Mononuclear cell (primary cell): ENCODE results near the gene STK39. TPM values are rescaled to one million over a fixed set of nuclear protein-coding genes. Genes with fewer than 3 reads are reported as not detected.

ENCODE experiments used
- H3K27me3 ChIP-seq: 2 replicates; pipeline ENCODE4 v1.6.0; 2011; ENCODE audit warnings: low read length, control low read depth; ENCODE audit not compliant: insufficient read depth
- H3K4me1 ChIP-seq: 2 replicates; pipeline ENCODE4 v1.5.1; 2011; ENCODE audit warnings: mild to moderate bottlenecking, low read length, control low read depth; ENCODE audit not compliant: insufficient read depth
- H3K4me3 ChIP-seq: 2 replicates; pipeline ENCODE4 v1.5.1; 2011; ENCODE audit warnings: mild to moderate bottlenecking, low read length, moderate library complexity
- H3K9me3 ChIP-seq: 2 replicates; pipeline ENCODE4 v1.5.1; 2011; ENCODE audit warnings: low read depth, mild to moderate bottlenecking, control low read depth, low read length
- total RNA-seq: library from RNA; depleted of rRNA; stranded (reverse); fragments of >200 nt; gene quantifications from one replicate; pipeline ENCODE4 v1.2.3, GENCODE V29; 2012

The STK39 gene
- total RNA-seq, 1 donor = 12.6 TPM

DNA sequence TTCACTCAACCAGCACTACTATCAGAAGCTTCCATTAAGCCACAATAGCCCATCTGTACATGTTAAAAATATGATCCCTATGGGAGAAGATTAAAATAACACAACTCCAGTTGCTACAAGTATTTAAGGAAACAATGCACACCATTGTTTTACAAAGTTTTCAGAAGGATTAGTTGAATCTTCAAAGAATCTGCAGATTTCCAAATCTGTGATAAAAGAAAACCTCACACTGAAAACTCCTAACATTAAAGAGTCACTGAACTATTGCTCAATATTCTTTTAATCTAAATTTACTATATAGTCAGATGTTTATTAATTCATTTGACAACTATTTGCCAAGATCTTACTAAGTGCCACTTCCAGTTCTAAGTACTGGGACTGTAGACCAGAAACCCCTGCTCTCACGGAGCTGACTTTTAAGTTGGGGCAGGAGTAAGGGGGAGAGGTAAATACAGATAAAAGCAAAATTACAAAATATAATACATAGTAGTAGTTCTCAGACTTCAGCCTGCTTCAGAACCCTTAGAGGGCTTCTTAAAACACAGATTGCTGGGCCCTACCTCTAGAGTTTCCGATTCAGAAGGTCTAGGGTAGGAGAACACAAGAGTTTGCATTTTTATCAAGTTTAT lies 94.4 kb downstream of the STK39 start:
- peaks cover 25% of the 10 kb centered on the region for H3K4me1 ChIP-seq
- H3K27me3 ChIP-seq = no peaks in the 10 kb centered on the region
- no peaks in the 10 kb centered on the region for H3K9me3 ChIP-seq
- no peak overlapping the region for H3K4me3 ChIP-seq

DNA sequence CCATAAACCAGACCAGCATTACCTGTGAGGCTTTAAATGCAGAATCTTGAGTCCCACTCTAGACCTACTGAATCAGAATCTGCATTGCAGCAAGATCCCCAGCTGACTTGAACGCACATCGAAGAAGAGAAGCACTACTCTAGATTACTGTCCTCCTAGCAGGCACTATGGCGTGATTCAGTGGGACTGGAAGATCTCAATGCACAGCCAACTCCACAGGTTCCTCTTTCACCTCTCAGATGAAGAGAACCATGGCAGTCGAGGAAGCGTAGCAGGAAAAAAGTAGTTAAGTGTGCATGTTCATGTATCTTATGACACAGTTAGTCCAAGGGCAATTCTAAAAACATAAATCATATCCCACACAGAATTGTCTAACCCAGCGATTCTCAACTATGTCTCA lies 97.4 kb downstream of the STK39 start:
- H3K4me1 ChIP-seq = peaks cover 46% of the 10 kb centered on the region
- H3K9me3 ChIP-seq = no peaks in the 10 kb centered on the region
- H3K4me3 ChIP-seq = no peak overlapping the region
- no peaks in the 10 kb centered on the region for H3K27me3 ChIP-seq

DNA sequence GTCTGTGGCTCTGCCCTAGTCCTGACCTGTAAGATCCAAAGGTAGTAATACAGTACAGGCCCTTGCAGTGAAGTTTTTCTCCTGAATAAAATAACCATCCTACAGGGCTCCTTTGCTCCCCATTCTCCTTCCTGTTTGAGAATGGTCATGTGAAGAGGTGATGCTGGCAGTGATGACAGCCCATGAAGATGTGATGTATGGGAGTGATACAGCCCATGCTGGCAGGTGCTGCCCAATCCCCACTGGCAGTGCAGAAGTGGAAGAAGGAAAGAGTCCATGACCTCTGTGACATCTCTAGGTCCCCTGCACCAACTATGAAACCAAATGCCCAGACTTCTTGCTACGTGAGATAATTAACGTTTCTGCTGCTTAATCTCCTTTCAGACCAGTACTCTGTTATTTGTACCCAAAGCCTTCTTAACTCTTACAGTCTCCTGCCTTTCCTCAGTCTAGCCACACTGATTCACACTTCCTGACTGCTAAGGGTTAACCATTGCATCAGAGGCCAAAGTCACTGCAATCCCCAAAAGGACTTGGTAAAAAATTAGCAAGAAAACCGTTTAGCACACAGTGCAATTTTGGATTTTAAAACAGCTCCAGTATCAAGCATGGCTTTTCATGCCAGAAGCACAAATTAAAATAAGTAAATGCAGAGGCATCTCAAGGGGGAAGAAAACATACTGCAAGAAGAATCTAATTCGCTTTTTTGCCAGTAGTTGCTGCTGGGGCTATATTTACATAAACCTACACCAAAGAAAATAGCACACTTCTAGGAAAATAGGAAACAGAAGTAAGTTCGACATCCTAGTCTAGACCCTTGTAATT lies 98.0 kb downstream of the STK39 start:
- H3K4me1 ChIP-seq = peaks cover 46% of the 10 kb centered on the region
- H3K27me3 ChIP-seq = no peaks in the 10 kb centered on the region
- H3K9me3 ChIP-seq = no peaks in the 10 kb centered on the region
- no peak overlapping the region for H3K4me3 ChIP-seq

DNA sequence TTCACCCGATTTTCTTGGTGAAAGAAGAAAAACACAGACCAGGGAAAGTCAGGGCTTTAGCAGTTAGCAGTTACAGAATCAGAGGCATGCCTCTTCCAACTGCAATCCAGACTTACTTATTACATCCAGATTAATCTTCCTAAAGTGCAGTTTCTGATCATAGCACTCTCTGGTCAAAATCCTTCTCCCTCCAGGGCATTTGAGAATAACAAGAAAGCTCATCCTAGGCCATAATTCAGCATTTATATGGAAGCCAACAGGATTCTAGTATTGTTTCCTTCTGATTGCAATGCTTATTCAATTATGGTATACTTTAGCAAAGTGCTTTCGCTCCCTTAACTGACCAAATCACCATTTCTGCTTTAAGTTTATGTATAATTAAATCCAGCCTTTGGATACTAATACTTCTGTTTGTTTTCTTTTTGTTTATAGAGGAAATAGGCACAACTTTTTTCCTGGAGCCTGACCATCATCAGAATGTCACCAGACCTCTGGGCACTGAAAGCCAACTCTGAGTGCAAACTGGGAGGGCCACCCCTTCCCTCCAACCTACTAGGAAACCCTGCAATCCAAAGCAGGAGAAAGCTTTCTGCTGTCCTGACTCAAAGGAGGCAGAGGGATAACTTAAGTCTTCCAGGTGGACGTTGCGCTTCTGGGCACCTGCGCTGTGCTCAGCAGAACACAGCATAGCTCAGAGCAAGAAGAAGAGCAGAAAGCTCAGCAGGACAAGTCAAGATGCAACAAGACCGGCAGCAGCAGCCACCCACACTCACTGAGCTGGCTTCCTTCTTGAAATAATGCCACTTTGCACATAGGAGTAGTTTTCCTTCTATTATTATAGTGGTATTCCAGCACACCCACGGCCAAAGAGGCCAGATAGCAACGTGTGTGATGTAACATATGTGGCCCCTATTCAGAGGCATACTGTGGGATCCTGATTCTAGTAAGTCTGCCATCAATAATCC lies 99.3 kb downstream of the STK39 start:
- Histone ChIP-seq H3K27me3 (no peaks in the 10 kb centered on the region), H3K9me3 (no peaks in the 10 kb centered on the region)

DNA sequence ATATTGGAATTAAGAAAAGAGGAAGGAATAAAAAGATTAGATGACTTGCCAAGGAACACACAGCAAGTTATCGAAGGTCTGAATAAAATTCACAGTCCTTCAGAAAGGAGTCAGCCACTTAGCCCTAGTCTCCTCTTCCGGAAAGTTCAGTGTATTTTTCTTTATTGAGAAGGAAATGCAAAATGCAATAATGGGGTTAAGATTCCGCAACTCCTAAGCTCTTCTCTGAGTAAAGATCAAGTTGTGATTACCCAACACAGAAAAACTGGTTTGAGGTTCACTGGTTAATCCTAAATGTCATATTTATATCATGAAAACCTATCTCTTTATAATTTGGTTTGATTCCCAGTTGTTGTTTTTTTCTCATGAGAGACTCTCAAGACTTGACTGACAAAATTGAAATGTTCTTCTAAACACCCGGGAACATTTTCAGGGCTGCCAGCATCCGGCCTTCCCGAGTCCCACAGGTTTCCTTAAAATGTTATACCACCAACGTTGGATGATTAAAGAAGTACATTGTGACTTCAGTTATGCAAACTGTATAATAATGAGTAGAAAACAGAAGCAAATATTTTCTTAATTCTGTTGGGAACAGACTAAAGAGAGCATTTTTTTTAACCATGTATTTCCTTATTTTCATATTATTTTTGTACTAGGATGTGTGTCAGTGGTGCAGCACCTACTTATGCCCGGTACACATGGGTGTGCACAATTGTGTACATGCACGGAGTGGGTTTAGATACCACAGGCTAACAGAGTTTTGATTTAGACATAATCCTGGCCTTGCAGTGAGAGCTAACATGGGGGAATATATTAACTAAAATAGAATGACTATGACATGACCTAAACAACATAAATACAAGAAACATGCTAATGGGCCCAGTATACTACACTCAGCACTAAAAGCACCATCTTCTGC lies 100.2 kb downstream of the STK39 start:
- Histone ChIP-seq H3K27me3 (no peaks in the 10 kb centered on the region), H3K9me3 (no peaks in the 10 kb centered on the region), H3K4me1 (peaks cover 46% of the 10 kb centered on the region), H3K4me3 (no peak overlapping the region)

More for the DNA sequence above, 99.3 kb downstream of the STK39 start:
- Histone ChIP-seq H3K4me3 (no peak overlapping the region), H3K4me1 (peaks cover 46% of the 10 kb centered on the region)

DNA sequence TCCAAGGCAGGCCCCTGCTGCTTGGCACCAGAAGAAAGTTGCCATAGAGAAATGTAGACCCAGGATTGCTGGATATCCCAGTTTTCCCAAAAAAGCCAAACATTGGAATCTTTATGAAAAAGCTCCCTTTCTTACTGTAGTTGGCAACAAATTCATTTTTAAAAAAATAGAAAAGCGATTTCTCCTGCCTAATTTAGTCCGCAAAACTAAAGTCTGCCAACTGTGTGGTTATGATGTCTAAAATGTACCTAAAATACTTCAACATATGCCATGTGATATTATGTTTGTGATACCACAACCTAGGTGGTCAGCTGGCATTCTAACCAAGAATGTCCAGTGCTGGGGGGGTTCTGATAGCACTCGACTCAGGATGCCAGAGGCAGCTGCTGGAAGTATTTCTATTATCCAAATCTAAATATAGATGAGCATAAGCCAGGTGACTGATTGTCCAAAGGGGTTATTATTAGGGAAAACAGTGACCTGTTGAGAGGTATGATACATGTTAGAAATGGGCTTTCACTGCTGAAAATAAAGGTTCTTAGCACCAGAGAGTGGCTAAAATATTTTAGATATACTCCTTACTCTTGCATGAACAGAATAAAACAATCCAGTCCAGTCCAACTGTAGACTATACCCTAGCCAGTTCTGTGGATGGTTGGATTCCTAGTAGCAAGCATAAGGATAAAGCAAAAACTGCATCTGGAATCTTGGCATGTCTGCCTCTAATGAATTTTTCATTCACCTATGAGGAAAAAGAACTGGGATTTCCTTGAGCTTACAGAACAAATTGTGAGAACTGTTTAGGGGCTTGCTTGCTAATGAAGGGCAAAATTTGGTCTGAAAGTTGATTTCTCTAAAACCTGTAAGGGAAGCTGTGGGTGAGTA lies 101.7 kb downstream of the STK39 start:
- H3K27me3 ChIP-seq = no peaks in the 10 kb centered on the region
- no peak overlapping the region for H3K4me3 ChIP-seq
- H3K4me1 ChIP-seq = peaks cover 46% of the 10 kb centered on the region
- H3K9me3 ChIP-seq = no peaks in the 10 kb centered on the region

DNA sequence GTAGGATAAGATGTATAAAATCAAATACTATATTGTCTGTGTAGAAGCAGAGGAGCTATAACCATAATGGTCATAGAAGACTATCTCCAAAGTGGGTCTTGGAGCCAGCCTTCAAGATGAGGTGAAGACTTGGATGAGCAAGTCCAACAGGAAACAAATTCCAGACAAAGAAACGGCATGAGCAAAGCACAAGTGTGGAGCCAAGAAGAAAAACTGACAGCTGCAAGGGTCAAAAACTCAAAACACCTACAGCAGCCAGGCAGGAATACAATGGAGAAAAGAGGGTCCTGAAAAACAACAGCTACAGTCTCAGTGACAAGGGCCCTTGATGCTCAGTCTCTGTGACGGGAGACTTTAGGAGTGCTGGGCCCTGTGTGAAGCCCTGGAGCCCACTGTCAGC lies 102.4 kb downstream of the STK39 start:
- Histone ChIP-seq H3K9me3 (no peaks in the 10 kb centered on the region), H3K27me3 (no peaks in the 10 kb centered on the region), H3K4me1 (peaks cover 41% of the 10 kb centered on the region), H3K4me3 (no peak overlapping the region)

DNA sequence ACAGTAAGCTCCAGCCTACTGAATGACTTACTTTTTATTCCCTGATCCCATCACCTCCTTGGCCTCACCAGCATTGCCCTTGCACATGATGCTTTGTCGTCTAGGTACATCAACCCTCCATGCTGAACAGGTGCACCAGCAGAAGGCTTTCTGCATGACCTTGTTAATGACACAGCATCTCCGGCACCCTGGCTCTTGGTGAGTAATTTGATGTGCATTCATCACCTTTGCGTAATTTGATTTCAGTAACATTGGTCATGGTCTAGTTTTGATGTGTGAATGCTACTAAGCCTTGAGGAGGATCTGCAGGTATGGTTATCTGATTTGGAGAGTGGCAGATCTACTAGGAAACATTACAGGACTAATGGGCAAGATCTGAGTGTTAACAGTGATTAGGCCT lies 103.6 kb downstream of the STK39 start:
- Histone ChIP-seq H3K4me3 (no peak overlapping the region), H3K27me3 (no peaks in the 10 kb centered on the region), H3K9me3 (no peaks in the 10 kb centered on the region), H3K4me1 (peaks cover 29% of the 10 kb centered on the region)

DNA sequence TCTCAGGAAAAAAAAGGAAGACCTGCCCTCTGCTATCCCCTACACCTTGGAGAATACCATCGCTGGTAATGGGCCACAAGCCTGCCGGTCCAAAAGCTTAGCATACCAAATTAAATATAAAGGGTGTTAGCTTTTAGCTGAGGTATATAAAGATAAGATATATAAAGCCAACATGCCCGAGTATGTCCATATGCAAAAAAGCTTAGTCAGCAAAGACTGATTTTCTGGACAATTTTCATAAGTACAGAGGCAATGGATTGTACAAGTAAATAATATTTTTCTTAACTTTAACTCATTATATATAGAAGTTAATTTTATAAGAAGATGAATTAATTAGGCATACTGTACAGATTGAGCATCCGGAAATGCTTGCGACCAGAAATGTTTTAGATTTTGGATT lies 106.5 kb downstream of the STK39 start:
- Histone ChIP-seq H3K27me3 (no peaks in the 10 kb centered on the region), H3K4me1 (peaks cover under 1% of the 10 kb centered on the region), H3K9me3 (no peaks in the 10 kb centered on the region), H3K4me3 (no peak overlapping the region)

DNA sequence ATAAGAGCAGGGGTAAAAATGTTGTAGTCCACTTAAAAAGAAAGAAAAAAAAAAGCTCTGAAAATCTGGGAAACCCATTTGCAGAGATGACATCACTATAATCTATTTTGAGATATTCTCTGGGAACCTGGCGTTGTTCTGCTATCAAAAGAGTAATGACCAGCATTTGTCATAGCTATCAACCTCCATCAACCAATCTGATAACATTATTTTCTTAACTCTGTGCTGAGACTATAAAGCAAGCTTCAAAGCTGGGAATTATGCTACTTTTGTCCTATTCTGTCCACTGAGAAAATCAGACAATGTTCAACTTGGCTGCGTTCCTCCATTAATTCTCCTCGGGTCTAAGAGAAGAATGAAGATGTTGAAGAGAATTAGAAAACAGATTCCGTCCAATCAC lies 107.5 kb downstream of the STK39 start:
- H3K4me3 ChIP-seq = no peak overlapping the region
- no peaks in the 10 kb centered on the region for H3K9me3 ChIP-seq
- no peaks in the 10 kb centered on the region for H3K4me1 ChIP-seq
- no peaks in the 10 kb centered on the region for H3K27me3 ChIP-seq

DNA sequence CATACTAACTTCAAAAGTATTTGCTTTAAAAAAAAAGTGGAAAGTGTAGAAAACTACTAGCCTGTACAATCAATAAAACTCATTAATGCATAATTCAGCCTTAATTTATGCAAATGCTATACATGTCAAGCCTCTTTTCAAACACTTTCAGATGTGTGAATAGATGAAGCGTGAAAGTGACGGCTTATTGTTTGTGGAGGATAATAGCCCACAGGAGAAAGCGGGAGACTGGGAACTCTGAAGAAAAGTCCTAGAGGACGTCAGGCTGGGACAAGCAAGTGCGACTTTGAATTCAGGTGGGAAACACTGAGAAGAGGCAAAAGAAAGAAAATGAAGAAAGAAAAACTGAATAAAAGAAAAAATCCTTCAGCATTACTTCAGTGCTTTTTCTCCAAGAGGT lies 108.5 kb downstream of the STK39 start:
- Histone ChIP-seq H3K27me3 (no peaks in the 10 kb centered on the region), H3K4me1 (no peaks in the 10 kb centered on the region), H3K9me3 (no peaks in the 10 kb centered on the region), H3K4me3 (no peak overlapping the region)

DNA sequence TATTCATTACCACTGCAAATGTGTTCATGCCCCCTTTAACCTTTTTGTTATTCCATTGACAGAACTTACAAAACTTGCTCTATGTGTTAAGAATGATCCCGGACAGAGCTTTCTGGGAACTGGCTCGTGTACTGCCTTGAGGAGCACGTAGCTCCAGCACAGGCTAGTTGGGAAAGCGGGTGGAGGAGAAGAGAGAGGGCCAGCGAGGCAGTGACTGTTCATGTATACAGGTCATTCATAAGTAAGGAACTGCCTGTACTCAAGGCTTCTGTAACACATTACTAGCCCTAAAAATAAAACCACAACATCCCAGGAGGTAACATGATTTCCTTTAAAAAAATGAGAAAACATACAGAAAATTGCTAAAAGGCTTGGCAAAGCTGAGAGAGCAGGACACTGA lies 109.0 kb downstream of the STK39 start:
- Histone ChIP-seq H3K9me3 (no peaks in the 10 kb centered on the region), H3K27me3 (no peaks in the 10 kb centered on the region), H3K4me3 (no peak overlapping the region), H3K4me1 (no peaks in the 10 kb centered on the region)

DNA sequence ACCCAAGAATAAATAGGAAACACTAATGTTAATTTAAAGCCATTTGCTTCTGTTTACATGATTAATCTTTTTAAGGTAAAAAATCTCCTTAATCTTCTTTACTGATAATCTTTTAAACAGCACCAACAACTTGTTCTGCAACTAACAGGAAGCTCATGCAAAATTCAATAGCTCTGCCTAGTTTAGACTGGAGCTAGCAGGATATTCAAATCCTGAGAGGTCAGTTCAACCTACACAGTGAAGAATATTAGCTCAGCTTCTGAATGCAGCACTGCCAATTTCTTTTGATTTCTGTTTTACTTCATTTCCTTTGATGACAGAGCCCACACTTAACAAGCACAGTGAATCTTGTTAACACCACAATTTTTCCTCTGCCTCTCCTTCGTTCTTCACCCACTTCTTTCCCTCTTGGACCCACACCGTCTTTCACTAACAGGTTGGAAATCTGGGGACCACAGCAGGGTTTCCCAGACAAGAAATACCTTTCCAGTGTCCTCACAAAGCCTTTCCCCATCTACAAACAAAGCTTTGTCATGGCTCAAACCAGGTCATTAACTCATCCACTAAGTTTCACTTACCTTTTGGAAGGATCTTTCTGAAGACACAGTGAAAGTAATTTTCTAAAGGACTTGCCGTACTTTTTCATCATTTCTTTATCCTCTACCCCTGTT lies 109.8 kb downstream of the STK39 start:
- Histone ChIP-seq H3K4me3 (no peak overlapping the region), H3K9me3 (no peaks in the 10 kb centered on the region), H3K4me1 (no peaks in the 10 kb centered on the region), H3K27me3 (no peaks in the 10 kb centered on the region)
